Mesothelial cell of epicardium (in vitro differentiated cells): Measurements from ENCODE around the gene CBLB. TPM values are rescaled to one million over a fixed set of nuclear protein-coding genes. Genes with fewer than 3 reads are reported as not detected.

ENCODE experiments used
- DNase-seq, 2 experiments: peaks; one replicate each; pipeline ENCODE4 v3.0.0; 2021; ENCODE audit warnings: low spot score in 2 of 2; ENCODE audit not compliant: unreplicated experiment in 2 of 2
- H3K27ac Mint-ChIP-seq: 2 replicates; pipeline ENCODE4 v1.8.0; 2021; ENCODE audit warnings: mixed read lengths
- H3K27me3 Mint-ChIP-seq: 2 replicates; pipeline ENCODE4 v1.8.0; 2021; ENCODE audit warnings: low read depth, mixed read lengths
- H3K36me3 Mint-ChIP-seq: 2 replicates; pipeline ENCODE4 v1.8.0; 2021; ENCODE audit warnings: mixed read lengths
- H3K4me1 Mint-ChIP-seq: 2 replicates; pipeline ENCODE4 v1.8.0; 2021; ENCODE audit warnings: mixed read lengths
- H3K4me3 Mint-ChIP-seq: 2 replicates; pipeline ENCODE4 v1.8.0; 2021; ENCODE audit warnings: mild to moderate bottlenecking, moderate library complexity, mixed read lengths
- H3K9me3 Mint-ChIP-seq: 2 replicates; pipeline ENCODE4 v1.8.0; 2021; ENCODE audit warnings: mixed read lengths
- total RNA-seq: library from RNA; stranded (reverse); gene quantifications from 3 replicates; pipeline ENCODE4 v1.2.1, GENCODE V29; 2021
- TF ChIP-seq, protein P1 (sequence below): fragments of 200-600 bp; sonication (generic); IDR thresholded peaks from one replicate; pipeline ENCODE4 v1.5.0; 2021; ENCODE audit warnings: antibody characterized with exemption; ENCODE audit not compliant: unreplicated experiment

The CBLB gene
- total RNA-seq, 1 donor from 2014 or later, result 116 TPM

DNA sequence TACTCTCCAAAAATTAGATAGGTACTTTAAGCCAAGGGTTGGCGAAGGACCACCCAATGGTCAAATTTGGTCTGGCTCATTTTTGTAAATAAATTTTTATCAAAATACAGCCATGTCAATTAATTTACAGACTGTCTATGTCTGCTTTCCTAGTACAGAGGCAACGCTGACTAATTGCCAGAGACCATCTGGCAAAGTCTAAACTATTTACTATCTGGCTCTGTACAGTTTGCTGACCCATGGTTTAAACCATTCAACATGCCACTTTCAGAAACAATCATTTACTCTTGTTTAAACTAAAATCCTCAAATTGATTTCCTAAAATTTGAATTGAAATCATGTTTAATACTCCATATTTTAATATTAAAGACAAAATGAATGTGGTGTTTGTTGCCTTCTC, 25.9 kb downstream of the CBLB start:
- Mint-ChIP-seq H3K27me3 (no peaks in the 10 kb centered on the region), H3K27ac (no peak overlapping the region), H3K9me3 (no peaks in the 10 kb centered on the region), H3K4me1 (peaks cover 41% of the 10 kb centered on the region), H3K36me3 (peaks cover 20% of the 10 kb centered on the region), H3K4me3 (no peak overlapping the region)
- TF ChIP-seq, protein P1, sequence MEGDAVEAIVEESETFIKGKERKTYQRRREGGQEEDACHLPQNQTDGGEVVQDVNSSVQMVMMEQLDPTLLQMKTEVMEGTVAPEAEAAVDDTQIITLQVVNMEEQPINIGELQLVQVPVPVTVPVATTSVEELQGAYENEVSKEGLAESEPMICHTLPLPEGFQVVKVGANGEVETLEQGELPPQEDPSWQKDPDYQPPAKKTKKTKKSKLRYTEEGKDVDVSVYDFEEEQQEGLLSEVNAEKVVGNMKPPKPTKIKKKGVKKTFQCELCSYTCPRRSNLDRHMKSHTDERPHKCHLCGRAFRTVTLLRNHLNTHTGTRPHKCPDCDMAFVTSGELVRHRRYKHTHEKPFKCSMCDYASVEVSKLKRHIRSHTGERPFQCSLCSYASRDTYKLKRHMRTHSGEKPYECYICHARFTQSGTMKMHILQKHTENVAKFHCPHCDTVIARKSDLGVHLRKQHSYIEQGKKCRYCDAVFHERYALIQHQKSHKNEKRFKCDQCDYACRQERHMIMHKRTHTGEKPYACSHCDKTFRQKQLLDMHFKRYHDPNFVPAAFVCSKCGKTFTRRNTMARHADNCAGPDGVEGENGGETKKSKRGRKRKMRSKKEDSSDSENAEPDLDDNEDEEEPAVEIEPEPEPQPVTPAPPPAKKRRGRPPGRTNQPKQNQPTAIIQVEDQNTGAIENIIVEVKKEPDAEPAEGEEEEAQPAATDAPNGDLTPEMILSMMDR, result no peak
- no peak for DNase-seq

GRCh38 chr3:105842449-105842848, 26.4 kb downstream of the CBLB start:
- Mint-ChIP-seq H3K4me1 (peaks cover 37% of the 10 kb centered on the region), H3K27me3 (no peaks in the 10 kb centered on the region), H3K9me3 (no peaks in the 10 kb centered on the region), H3K36me3 (peaks cover 20% of the 10 kb centered on the region), H3K27ac (no peak overlapping the region), H3K4me3 (no peak overlapping the region)
- no peak for DNase-seq
- TF ChIP-seq, protein P1, result no peak

GRCh38 chr3:105837947-105838346, 30.9 kb downstream of the CBLB start:
- Mint-ChIP-seq H3K27ac (no peak overlapping the region), H3K4me3 (no peak overlapping the region), H3K4me1 (peaks cover 29% of the 10 kb centered on the region), H3K9me3 (no peaks in the 10 kb centered on the region), H3K36me3 (peaks cover 34% of the 10 kb centered on the region), H3K27me3 (no peaks in the 10 kb centered on the region)
- TF ChIP-seq, protein P1, result no peak
- no peak for DNase-seq

- Mint-ChIP-seq H3K4me1 (peaks cover 33% of the 10 kb centered on the region), H3K4me3 (no peak overlapping the region), H3K36me3 (peaks cover 36% of the 10 kb centered on the region), H3K9me3 (no peaks in the 10 kb centered on the region), H3K27me3 (no peaks in the 10 kb centered on the region), H3K27ac (peak overlapping the region; percentile 10)
- TF ChIP-seq, protein P1, result no peak
- DNase-seq, result no peak
Observed at GRCh38 chr3:105837143-105837740, 31.6 kb downstream of the CBLB start.

GRCh38 chr3:105836533-105836932, 32.3 kb downstream of the CBLB start:
- H3K9me3 Mint-ChIP-seq, result peaks cover 1% of the 10 kb centered on the region
- peak overlapping the region; percentile 25 for H3K27ac Mint-ChIP-seq
- H3K36me3 Mint-ChIP-seq, result peaks cover 35% of the 10 kb centered on the region
- TF ChIP-seq, protein P1, result no peak
- H3K27me3 Mint-ChIP-seq, result no peaks in the 10 kb centered on the region
- H3K4me1 Mint-ChIP-seq, result peaks cover 33% of the 10 kb centered on the region
- DNase-seq, result no peak
- H3K4me3 Mint-ChIP-seq, result no peak overlapping the region

DNA sequence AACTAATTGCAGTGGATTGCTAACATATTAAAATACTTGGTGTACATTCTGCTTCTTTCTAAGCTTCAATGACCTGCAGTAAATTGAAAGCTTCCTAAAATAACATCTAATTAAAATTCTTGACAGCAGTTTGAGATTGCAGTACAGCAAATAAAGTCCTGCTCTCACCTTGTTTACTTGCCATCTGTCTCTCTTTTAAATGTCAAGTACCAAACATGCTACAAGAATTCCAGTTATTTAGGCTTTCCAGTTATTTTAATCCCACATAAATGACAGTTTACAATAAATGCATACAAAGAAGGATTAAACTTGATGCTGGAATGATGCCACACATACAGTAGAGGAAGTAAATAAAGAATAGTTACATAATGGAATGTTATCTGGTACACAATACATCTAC, 33.2 kb downstream of the CBLB start:
- DNase-seq, result no peak
- Mint-ChIP-seq H3K9me3 (peaks cover 9% of the 10 kb centered on the region), H3K27me3 (no peaks in the 10 kb centered on the region), H3K4me3 (no peak overlapping the region), H3K27ac (no peak overlapping the region), H3K4me1 (peaks cover 35% of the 10 kb centered on the region), H3K36me3 (peaks cover 43% of the 10 kb centered on the region)
- TF ChIP-seq, protein P1, result no peak
